Ovary (tissue), 9 donors: ENCODE results near the gene ALCAM. TPM values are rescaled to one million over a fixed set of nuclear protein-coding genes. Genes with fewer than 3 reads are reported as not detected.
"Not testable (repeated sequence)": the region's sequence is repeated elsewhere in the genome, so short reads cannot be mapped to it uniquely, and the experiment has no call there.

Experiments used
- DNase-seq, 5 donors: peaks; one replicate each; pipeline ENCODE4 v3.0.0-alpha.2; 2019 to 2020
- H3K27ac ChIP-seq, 2 donors: fragments of 200-600 bp; one replicate each; pipeline versions ENCODE4 v1.5.1 to v1.8.0; 2019 to 2022
- H3K27me3 ChIP-seq: fragments of 200-600 bp; one replicate; pipeline ENCODE4 v1.8.0; 2022
- H3K36me3 ChIP-seq: fragments of 200-600 bp; sonication (generic); one replicate; pipeline ENCODE4 v1.5.1; 2019
- H3K4me1 ChIP-seq: one replicate; pipeline ENCODE4 v1.8.1; 2013; ENCODE audit warnings: mild to moderate bottlenecking, moderate library complexity; ENCODE audit not compliant: insufficient read depth
- H3K4me3 ChIP-seq: fragments of 200-600 bp; sonication (generic); one replicate; pipeline ENCODE4 v1.5.1; 2017
- H3K9me3 ChIP-seq, 2 donors: fragments of 200-600 bp in 1 of 2; sonication (generic) in 1 of 2; one replicate each; pipeline versions ENCODE4 v1.5.1 to v1.8.1; 2013 to 2019; ENCODE audit warnings: mild to moderate bottlenecking in 1 of 2, moderate library complexity in 1 of 2
- EP300 ChIP-seq: sonication (generic); formaldehyde crosslinking; IDR thresholded peaks from one replicate; pipeline ENCODE4 v1.6.1; 2017; ENCODE audit warnings: antibody characterized with exemption
- POLR2A ChIP-seq: fragments of 450-650 bp; IDR thresholded peaks from one replicate; pipeline ENCODE4 v1.6.1; 2017; ENCODE audit warnings: antibody characterized with exemption, mild to moderate bottlenecking, moderate library complexity
- WGBS, 3 donors: extraction: QIAGEN DNeasy Blood & Tissue Kit in 1 of 3; methylation state at CpG; one replicate each; pipeline versions ENCODE4 v1.1.5 to v1.1.7; 2013 to 2017; 5-methylcytosine and 5-hydroxymethylcytosine counted together
- intact Hi-C, 4 donors: fragments of 100-400 bp; cut with DNase I; formaldehyde crosslinking; loops; one replicate each; pipeline versions ENCODE4 v1.11.0 to v1.15.1; 2022 to 2023
- polyA plus RNA-seq, 2 donors: library from polyadenylated mRNA; stranded (reverse); fragments of 200-250 nt in 1 of 2; fragments of 350-450 nt in 1 of 2; fragmentation: Illumina TruSeq in 1 of 2; extraction: RNeasy Lipid Tissue Mini Kit (QIAGEN cat#74804) in 1 of 2; gene quantifications; one replicate each; pipeline ENCODE4 v1.2.3, GENCODE V29; 2013 to 2014
- total RNA-seq, 7 donors: library from RNA; depleted of rRNA in 2 of 7; stranded (reverse); fragments of >200 nt in 2 of 7; fragmentation: NEBNext Ultra II Directional in 3 of 7; extraction: Animal tissue kit (Norgen Biotek cat#: 25700) in 3 of 7; gene quantifications; one replicate each; pipeline versions ENCODE4 v1.1.0 to v1.2.4, GENCODE V29; 2016 to 2023
- TF ChIP-seq, protein P1 (sequence below), 3 donors: fragments of 450-650 bp in 2 of 3; fragments of 200-600 bp in 1 of 3; IDR thresholded peaks; one replicate each; pipeline versions ENCODE4 v1.5.1 to v1.8.0; 2016 to 2022; ENCODE audit warnings: antibody characterized with exemption in 3 of 3, mild to moderate bottlenecking in 1 of 3
- donor health status: DM: no; HTN: no; CAD: no; lungs with moderate emphysema.
- donor health status: DM: no; HTN: no; CAD: no.
- donor health status: Bipolar disorder and iron deficiency.
- donor health status: DM: yes; HTN: yes; CAD: no.
- donor health status: DM: no; HTN: no; CAD: no.
- donor health status: DM: yes; HTN: yes; CAD: no.

Gene ALCAM
- total and polyA plus RNA-seq, 9 donors: 25.0 to 279 (median 52.1) TPM

GRCh38 chr3:105385179-105385578 lies 18.5 kb downstream of the ALCAM start:
- TF ChIP-seq, protein P1, sequence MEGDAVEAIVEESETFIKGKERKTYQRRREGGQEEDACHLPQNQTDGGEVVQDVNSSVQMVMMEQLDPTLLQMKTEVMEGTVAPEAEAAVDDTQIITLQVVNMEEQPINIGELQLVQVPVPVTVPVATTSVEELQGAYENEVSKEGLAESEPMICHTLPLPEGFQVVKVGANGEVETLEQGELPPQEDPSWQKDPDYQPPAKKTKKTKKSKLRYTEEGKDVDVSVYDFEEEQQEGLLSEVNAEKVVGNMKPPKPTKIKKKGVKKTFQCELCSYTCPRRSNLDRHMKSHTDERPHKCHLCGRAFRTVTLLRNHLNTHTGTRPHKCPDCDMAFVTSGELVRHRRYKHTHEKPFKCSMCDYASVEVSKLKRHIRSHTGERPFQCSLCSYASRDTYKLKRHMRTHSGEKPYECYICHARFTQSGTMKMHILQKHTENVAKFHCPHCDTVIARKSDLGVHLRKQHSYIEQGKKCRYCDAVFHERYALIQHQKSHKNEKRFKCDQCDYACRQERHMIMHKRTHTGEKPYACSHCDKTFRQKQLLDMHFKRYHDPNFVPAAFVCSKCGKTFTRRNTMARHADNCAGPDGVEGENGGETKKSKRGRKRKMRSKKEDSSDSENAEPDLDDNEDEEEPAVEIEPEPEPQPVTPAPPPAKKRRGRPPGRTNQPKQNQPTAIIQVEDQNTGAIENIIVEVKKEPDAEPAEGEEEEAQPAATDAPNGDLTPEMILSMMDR (IDR thresholded peaks at IDR 0.05): no peak
- TF ChIP-seq POLR2A: no peak
- TF ChIP-seq EP300: no peak
- no peaks in the 10 kb centered on the region for H3K4me1 ChIP-seq
- intact Hi-C loops: no loop called here
- 82 to 94% (median 89%) methylated on average over 2 of the region's 2 CpGs for WGBS, 3 donors
- no peak overlapping the region for H3K4me3 ChIP-seq
- DNase-seq: no peak
- no peaks in the 10 kb centered on the region for H3K9me3 ChIP-seq
- no peaks in the 10 kb centered on the region for H3K36me3 ChIP-seq
- H3K27me3 ChIP-seq: no peaks in the 10 kb centered on the region
- H3K27ac ChIP-seq: no peak overlapping the region

- Histone ChIP-seq H3K27me3 (no peaks in the 10 kb centered on the region), H3K9me3 (no peaks in the 10 kb centered on the region), H3K27ac (no peak overlapping the region), H3K36me3 (no peaks in the 10 kb centered on the region), H3K4me3 (no peak overlapping the region), H3K4me1 (no peaks in the 10 kb centered on the region)
- TF ChIP-seq POLR2A: no peak
- no peak for TF ChIP-seq EP300
- TF ChIP-seq, protein P1 (IDR thresholded peaks at IDR 0.05): no peak
- no peak for DNase-seq
- intact Hi-C loops: no loop called here
Observed at GRCh38 chr3:105385819-105386508, 19.3 kb downstream of the ALCAM start.

DNA sequence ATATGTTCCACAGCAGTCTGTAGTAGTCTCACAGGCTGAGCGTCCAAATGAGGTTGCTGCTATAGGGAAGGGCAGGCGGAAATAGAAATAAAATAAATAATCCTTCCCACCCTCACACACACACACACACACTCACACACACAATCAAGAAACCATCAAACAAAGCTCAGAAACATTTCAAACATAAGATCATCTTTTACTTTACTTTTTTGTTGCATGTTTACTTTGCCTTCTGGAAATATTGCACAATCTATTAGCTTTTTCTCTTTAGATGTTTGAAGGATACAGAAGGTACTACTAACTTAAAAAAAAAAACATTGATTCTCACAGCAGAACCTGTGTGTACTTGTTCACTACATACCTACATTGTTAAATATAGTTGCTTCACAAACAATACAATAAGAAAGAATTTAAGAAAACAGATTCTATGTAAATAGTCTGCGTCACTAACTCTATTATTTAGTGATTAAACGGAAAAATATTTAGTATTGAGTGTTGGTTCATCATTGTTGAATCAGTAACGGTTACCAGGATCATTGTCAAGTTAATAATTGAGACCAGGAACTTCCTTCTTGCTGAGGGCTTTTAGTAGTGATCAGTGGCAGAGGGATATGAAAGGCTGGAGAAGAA lies 20.5 kb downstream of the ALCAM start:
- H3K27ac ChIP-seq: no peak overlapping the region
- WGBS, 3 donors: 89 to 96% (median 92%) methylated on average over 5 of the region's 5 CpGs
- DNase-seq: no peak
- no peaks in the 10 kb centered on the region for H3K9me3 ChIP-seq
- intact Hi-C loops: no loop called here
- TF ChIP-seq, protein P1 (IDR thresholded peaks at IDR 0.05): no peak
- TF ChIP-seq EP300 (no peak), POLR2A (no peak)
- H3K27me3 ChIP-seq: no peaks in the 10 kb centered on the region
- no peak overlapping the region for H3K4me3 ChIP-seq
- no peaks in the 10 kb centered on the region for H3K4me1 ChIP-seq
- no peaks in the 10 kb centered on the region for H3K36me3 ChIP-seq

- intact Hi-C loops: no loop called here
- H3K27me3 ChIP-seq: no peaks in the 10 kb centered on the region
- no peak overlapping the region for H3K4me3 ChIP-seq
- H3K27ac ChIP-seq: no peak overlapping the region
- H3K4me1 ChIP-seq: no peaks in the 10 kb centered on the region
- TF ChIP-seq, protein P1 (IDR thresholded peaks at IDR 0.05): no peak
- TF ChIP-seq POLR2A (no peak), EP300 (no peak)
- no peak for DNase-seq
- WGBS, 3 donors: 34 to 51% (median 37%) methylated on average over 1 of the region's 1 CpG
- no peaks in the 10 kb centered on the region for H3K9me3 ChIP-seq
- H3K36me3 ChIP-seq: no peaks in the 10 kb centered on the region
Observed at GRCh38 chr3:105388176-105388575, 21.5 kb downstream of the ALCAM start.

GRCh38 chr3:105389759-105390158 lies 23.1 kb downstream of the ALCAM start:
- H3K27me3 ChIP-seq, H3K27ac ChIP-seq, H3K9me3 ChIP-seq, H3K4me1 ChIP-seq, H3K4me3 ChIP-seq, DNase-seq, intact Hi-C loops, H3K36me3 ChIP-seq: not testable (repeated sequence)
- 93 to 100% (median 94%) methylated on average over 1 of the region's 1 CpG for WGBS, 3 donors

GRCh38 chr3:105392598-105392997 lies 25.9 kb downstream of the ALCAM start:
- H3K4me1 ChIP-seq, DNase-seq, H3K36me3 ChIP-seq, H3K27ac ChIP-seq, intact Hi-C loops, H3K27me3 ChIP-seq, H3K4me3 ChIP-seq, H3K9me3 ChIP-seq: not testable (repeated sequence)
